GM23338 (cell line): Measurements from ENCODE around the gene CCNB1IP1. TPM values are rescaled to one million over a fixed set of nuclear protein-coding genes. Genes with fewer than 3 reads are reported as not detected.

Experiments
- ATAC-seq: fragments of 200-7000 bp; cut with Tn5 transposase; 3 replicates; pipeline ENCODE4 v1.9.1; 2020
- DNase-seq: peaks from one replicate; pipeline ENCODE4 v3.0.0-alpha.2; 2015; ENCODE audit warnings: low spot score
- H2AFZ ChIP-seq: fragments of 200-600 bp; sonication (generic); 2 replicates; pipeline ENCODE4 v1.8.0; 2016; ENCODE audit warnings: antibody characterized with exemption, mild to moderate bottlenecking, moderate library complexity
- H3F3A ChIP-seq: fragments of 200-600 bp; sonication (generic); replicated peaks from 2 replicates; pipeline ENCODE4 v1.8.0; 2017; ENCODE audit warnings: antibody characterized with exemption, mixed run types, low read depth
- H3K27ac ChIP-seq: fragments of 200-600 bp; sonication (generic); 2 replicates; pipeline ENCODE4 v1.6.1; 2016; ENCODE audit warnings: low read depth
- H3K27me3 ChIP-seq: fragments of 200-600 bp; sonication (generic); 2 replicates; pipeline ENCODE4 v1.8.0; 2016; ENCODE audit warnings: mild to moderate bottlenecking, mixed run types, moderate library complexity; ENCODE audit not compliant: insufficient read depth
- H3K36me3 ChIP-seq: fragments of 200-600 bp; sonication (generic); 2 replicates; pipeline ENCODE4 v1.8.0; 2016; ENCODE audit warnings: mild to moderate bottlenecking; ENCODE audit not compliant: insufficient read depth
- H3K4me1 ChIP-seq: fragments of 200-600 bp; sonication (generic); 2 replicates; pipeline ENCODE4 v1.8.0; 2016; ENCODE audit warnings: mild to moderate bottlenecking, moderate library complexity; ENCODE audit not compliant: insufficient read depth
- H3K4me2 ChIP-seq: fragments of 200-600 bp; sonication (generic); 2 replicates; pipeline ENCODE4 v1.7.1; 2017; ENCODE audit warnings: mixed run types
- H3K4me3 ChIP-seq: fragments of 200-600 bp; sonication (generic); 2 replicates; pipeline ENCODE4 v1.6.1; 2016; ENCODE audit warnings: mixed run types
- H3K79me2 ChIP-seq: fragments of 200-600 bp; sonication (generic); replicated peaks from 2 replicates; pipeline ENCODE4 v1.8.0; 2017; ENCODE audit warnings: mild to moderate bottlenecking; ENCODE audit not compliant: insufficient read depth
- H3K9me2 ChIP-seq: fragments of 200-600 bp; sonication (generic); 2 replicates; pipeline ENCODE4 v1.8.0; 2017; ENCODE audit not compliant: insufficient read depth
- H4K20me1 ChIP-seq: fragments of 200-600 bp; sonication (generic); replicated peaks from 2 replicates; pipeline ENCODE4 v1.8.0; 2017; ENCODE audit warnings: mild to moderate bottlenecking; ENCODE audit not compliant: insufficient read depth
- H3K27ac Mint-ChIP-seq: 2 replicates; pipeline ENCODE4 v1.8.0; 2020; ENCODE audit warnings: inconsistent platforms, mild to moderate bottlenecking, moderate library complexity, mixed read lengths
- H3K27me3 Mint-ChIP-seq: 3 replicates; pipeline ENCODE4 v1.8.0; 2022; ENCODE audit warnings: low read depth, mild to moderate bottlenecking, moderate library complexity, mixed read lengths, inconsistent platforms; ENCODE audit not compliant: insufficient read depth, poor library complexity
- H3K36me3 Mint-ChIP-seq: 3 replicates; pipeline ENCODE4 v1.8.0; 2021; ENCODE audit warnings: low read depth, mild to moderate bottlenecking, inconsistent platforms, moderate library complexity, mixed read lengths
- H3K4me1 Mint-ChIP-seq: 3 replicates; pipeline ENCODE4 v1.8.0; 2020; ENCODE audit warnings: mild to moderate bottlenecking, inconsistent platforms, mixed read lengths
- H3K4me3 Mint-ChIP-seq: 3 replicates; pipeline ENCODE4 v1.8.0; 2021; ENCODE audit warnings: moderate library complexity, mild to moderate bottlenecking, inconsistent platforms, mixed read lengths
- H3K9me3 Mint-ChIP-seq: 3 replicates; pipeline ENCODE4 v1.8.0; 2020; ENCODE audit warnings: moderate library complexity, mild to moderate bottlenecking, inconsistent platforms, mixed read lengths
- CREB1 ChIP-seq: fragments of 250-450 bp; sonication (Bioruptor Pico); IDR thresholded peaks from 2 replicates; pipeline ENCODE4 v1.5.0; 2020; ENCODE audit warnings: low read depth, mild to moderate bottlenecking, moderate library complexity
- EZH2phosphoT487 ChIP-seq: fragments of 200-600 bp; sonication (generic); IDR thresholded peaks from one replicate; pipeline ENCODE4 v1.8.1; 2018; ENCODE audit warnings: antibody characterized with exemption; ENCODE audit not compliant: unreplicated experiment
- JUNB ChIP-seq: IDR thresholded peaks from one replicate; pipeline ENCODE4 v1.6.1; 2016; ENCODE audit warnings: antibody characterized with exemption; ENCODE audit not compliant: unreplicated experiment
- POLR2AphosphoS5 ChIP-seq: IDR thresholded peaks from 2 replicates; pipeline ENCODE4 v1.6.1; 2016; ENCODE audit warnings: antibody characterized with exemption, low read depth
- REST ChIP-seq: IDR thresholded peaks from one replicate; pipeline ENCODE4 v1.6.1; 2018; ENCODE audit warnings: antibody characterized with exemption; ENCODE audit not compliant: unreplicated experiment
- STAT1 ChIP-seq: IDR thresholded peaks from one replicate; pipeline ENCODE4 v1.6.1; 2016; ENCODE audit warnings: antibody characterized with exemption; ENCODE audit not compliant: unreplicated experiment
- ZNF114 ChIP-seq: fragments of 250-450 bp; sonication (Bioruptor Pico); IDR thresholded peaks from 2 replicates; pipeline ENCODE4 v1.5.0; 2020; ENCODE audit warnings: mild to moderate bottlenecking, moderate library complexity
- ZNF462 ChIP-seq: fragments of 250-450 bp; sonication (Bioruptor Pico); IDR thresholded peaks from 2 replicates; pipeline ENCODE4 v1.5.0; 2020; ENCODE audit warnings: mild to moderate bottlenecking, moderate library complexity
- polyA plus RNA-seq: library from polyadenylated mRNA; unstranded; fragments of >200 nt; fragmentation: Nextera tagmentation; extraction: Ambion mirVana; gene quantifications from 2 replicates; pipeline ENCODE4 v1.2.1, GENCODE V29; 2016
- total RNA-seq: library from RNA; depleted of rRNA; stranded (reverse); fragments of >200 nt; shearing (Covaris generic); gene quantifications from 2 replicates; pipeline ENCODE4 v1.2.3, GENCODE V29; 2014

The CCNB1IP1 gene
- total and polyA plus RNA-seq, 2 experiments from 2014 or later, result 108 to 254 TPM

- TF ChIP-seq REST (no peak), JUNB (no peak), CREB1 (CRISPR knock-in tag) (no peak), ZNF114 (no peak)
These were observed 49.4 kb upstream of the CCNB1IP1 start (continued) for GRCh38 chr14:20382526-20382925.

- ATAC-seq (no peak), DNase-seq (no peak)
- Mint-ChIP-seq H3K27ac (no peak overlapping the region), H3K27me3 (peaks cover 9% of the 10 kb centered on the region), H3K9me3 (no peaks in the 10 kb centered on the region; the same call in 2 of the 3 replicates), H3K4me3 (no peak overlapping the region), H3K36me3 (peaks cover 44% of the 10 kb centered on the region), H3K4me1 (no peaks in the 10 kb centered on the region)
- Histone ChIP-seq H3K36me3 (peaks cover 4% of the 10 kb centered on the region; the same call in 1 of the 2 replicates), H3K27me3 (no peaks in the 10 kb centered on the region), H3K27ac (no peak overlapping the region), H2AFZ (no peak overlapping the region), H3K79me2 (no peaks in the 10 kb centered on the region), H3F3A (no peaks in the 10 kb centered on the region), H3K4me3 (no peak overlapping the region), H3K4me2 (no peak overlapping the region), H3K4me1 (no peaks in the 10 kb centered on the region), H4K20me1 (no peaks in the 10 kb centered on the region), H3K9me2 (no peaks in the 10 kb centered on the region)
- no peak for TF ChIP-seq EZH2phosphoT487
These were observed 48.3 kb upstream of the CCNB1IP1 start for GRCh38 chr14:20381341-20381740.

GRCh38 chr14:20380681-20381080 is 47.6 kb upstream of the CCNB1IP1 start:
- TF ChIP-seq ZNF462 (CRISPR knock-in tag) (no peak), JUNB (no peak), CREB1 (CRISPR knock-in tag) (no peak), POLR2AphosphoS5 (no peak), ZNF114 (no peak), STAT1 (no peak)
- H3K27me3 ChIP-seq, result no peaks in the 10 kb centered on the region
- no peak overlapping the region for H3K4me3 ChIP-seq
- H3K79me2 ChIP-seq, result no peaks in the 10 kb centered on the region
- no peak overlapping the region for H3K27ac Mint-ChIP-seq
- H3K4me3 Mint-ChIP-seq, result no peak overlapping the region
- no peaks in the 10 kb centered on the region for H3K4me1 ChIP-seq
- H3K9me3 Mint-ChIP-seq, result no peaks in the 10 kb centered on the region; the same call in 2 of the 3 replicates
- no peaks in the 10 kb centered on the region for H3K9me2 ChIP-seq
- no peak for ATAC-seq
- H3K36me3 Mint-ChIP-seq, result peaks cover 42% of the 10 kb centered on the region
- no peaks in the 10 kb centered on the region for H3K4me1 Mint-ChIP-seq
- H2AFZ ChIP-seq, result no peak overlapping the region
- H4K20me1 ChIP-seq, result no peaks in the 10 kb centered on the region
- peaks cover 10% of the 10 kb centered on the region for H3K27me3 Mint-ChIP-seq
- H3K4me2 ChIP-seq, result no peak overlapping the region
- no peak for DNase-seq
- no peak overlapping the region for H3K27ac ChIP-seq
- no peaks in the 10 kb centered on the region for H3F3A ChIP-seq
- H3K36me3 ChIP-seq, result peaks cover 4% of the 10 kb centered on the region; the same call in 1 of the 2 replicates
